ENCODE results near the gene CCDC137.
A peak's percentile ranks its signal among the peaks of the same experiment; 100 is the strongest.

The CCDC137 gene

DNA sequence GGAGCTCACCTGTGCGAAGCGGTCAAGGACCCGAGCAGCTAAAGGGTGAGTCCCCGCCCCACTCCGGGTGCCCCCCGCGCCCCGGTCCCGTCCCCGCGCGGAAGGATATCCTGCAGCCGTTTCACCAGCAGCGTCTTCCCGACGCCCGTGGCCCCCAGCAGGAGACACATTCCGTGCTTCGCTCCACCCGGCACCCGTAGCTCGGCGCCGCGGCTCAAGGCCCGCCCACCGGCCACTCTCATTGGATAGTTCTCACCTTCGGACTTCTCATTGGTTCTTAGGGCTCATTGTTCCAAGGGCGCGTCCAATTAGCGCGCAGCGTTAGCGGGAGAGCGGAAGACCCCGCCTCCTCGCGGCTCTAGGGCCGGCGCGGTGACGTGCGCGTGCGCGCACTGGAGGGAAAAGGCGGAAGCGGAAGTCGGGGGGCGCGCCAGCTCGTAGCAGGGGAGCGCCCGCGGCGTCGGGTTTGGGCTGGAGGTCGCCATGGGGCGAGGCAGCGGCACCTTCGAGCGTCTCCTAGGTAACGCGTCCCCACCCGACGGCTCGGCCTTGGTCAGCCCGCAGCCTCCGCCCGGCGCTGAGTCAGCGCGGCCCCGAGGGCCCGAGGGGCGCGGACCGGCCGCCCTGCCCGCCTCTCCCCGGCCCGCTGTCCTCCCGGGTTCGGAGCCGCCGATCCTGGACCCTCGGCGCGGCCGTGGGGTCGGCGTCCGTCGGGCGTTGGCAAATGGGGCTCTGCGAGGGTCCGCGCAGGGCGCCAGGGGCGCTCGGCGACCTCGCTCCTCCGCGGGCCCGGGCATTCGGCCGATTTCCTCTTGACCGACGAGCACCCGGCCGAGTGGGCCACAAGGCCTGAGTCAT lies 17.3 kb downstream of the CCDC137 start, which contains the start of the genes ARL16 and HGS:
ARL16 (minus strand) TSS at position 214 of the 858 bp plus-strand sequence; CDS start at position 170, 44 bp downstream.
HGS (plus strand) TSS at position 428 of the 858 bp plus-strand sequence; CDS start at position 484, 56 bp downstream.
- no peaks in the 10 kb centered on the region for H3K27me3 ChIP-seq
- H3K4me1 ChIP-seq (ENCODE audit: control insufficient read depth in 1 of 2, insufficient read depth in 1 of 2, low read depth in 1 of 2, low read length in 1 of 2): peaks cover 23 to 25% of the 10 kb centered on the region in 2 experiments
- peak within 1 kb of the TSS; percentile 82 for H3K27ac ChIP-seq
- TF ChIP-seq, protein P1, sequence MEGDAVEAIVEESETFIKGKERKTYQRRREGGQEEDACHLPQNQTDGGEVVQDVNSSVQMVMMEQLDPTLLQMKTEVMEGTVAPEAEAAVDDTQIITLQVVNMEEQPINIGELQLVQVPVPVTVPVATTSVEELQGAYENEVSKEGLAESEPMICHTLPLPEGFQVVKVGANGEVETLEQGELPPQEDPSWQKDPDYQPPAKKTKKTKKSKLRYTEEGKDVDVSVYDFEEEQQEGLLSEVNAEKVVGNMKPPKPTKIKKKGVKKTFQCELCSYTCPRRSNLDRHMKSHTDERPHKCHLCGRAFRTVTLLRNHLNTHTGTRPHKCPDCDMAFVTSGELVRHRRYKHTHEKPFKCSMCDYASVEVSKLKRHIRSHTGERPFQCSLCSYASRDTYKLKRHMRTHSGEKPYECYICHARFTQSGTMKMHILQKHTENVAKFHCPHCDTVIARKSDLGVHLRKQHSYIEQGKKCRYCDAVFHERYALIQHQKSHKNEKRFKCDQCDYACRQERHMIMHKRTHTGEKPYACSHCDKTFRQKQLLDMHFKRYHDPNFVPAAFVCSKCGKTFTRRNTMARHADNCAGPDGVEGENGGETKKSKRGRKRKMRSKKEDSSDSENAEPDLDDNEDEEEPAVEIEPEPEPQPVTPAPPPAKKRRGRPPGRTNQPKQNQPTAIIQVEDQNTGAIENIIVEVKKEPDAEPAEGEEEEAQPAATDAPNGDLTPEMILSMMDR (IDR thresholded peaks at IDR 0.05): peak; percentile 36
- no peaks in the 10 kb centered on the region for H3K9me3 ChIP-seq
- H3K4me3 ChIP-seq (ENCODE audit: low read depth in 1 of 2, low read length in 1 of 2): peak within 1 kb of the TSS; percentile 84 to 96
- H3K36me3 ChIP-seq: peaks cover 38% of the 10 kb centered on the region

DNA sequence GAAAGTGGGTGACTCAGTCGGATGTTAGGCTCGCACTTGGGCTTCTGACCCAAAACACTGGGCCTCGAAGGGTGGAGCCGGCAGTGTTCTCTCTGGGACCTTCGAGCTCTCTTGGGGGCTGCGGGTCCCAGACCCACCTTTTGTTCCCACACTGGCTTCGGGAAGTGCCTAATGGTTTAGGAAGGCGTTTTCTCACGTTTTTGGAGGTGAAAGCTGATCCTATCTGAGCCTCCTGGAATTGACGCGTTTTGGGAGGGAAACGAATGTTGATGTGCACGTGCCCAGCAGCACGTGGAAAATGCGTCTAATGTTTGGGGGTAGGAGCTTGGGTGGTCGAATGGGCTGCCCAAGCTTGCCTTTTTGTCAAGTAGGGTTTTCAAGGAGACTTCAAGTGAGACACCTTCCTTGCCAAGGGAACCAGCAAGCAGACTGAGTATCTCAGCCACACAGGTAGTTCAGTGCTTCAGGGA lies 17.9 kb downstream of the CCDC137 start:
- Histone ChIP-seq H3K27ac (peak overlapping the region; percentile 82), H3K4me3 (ENCODE audit: low read depth in 1 of 2, low read length in 1 of 2) (peak overlapping the region; percentile 84 to 96), H3K4me1 (ENCODE audit: control insufficient read depth in 1 of 2, insufficient read depth in 1 of 2, low read depth in 1 of 2, low read length in 1 of 2) (peaks cover 23 to 25% of the 10 kb centered on the region in 2 experiments), H3K9me3 (no peaks in the 10 kb centered on the region), H3K36me3 (peaks cover 44% of the 10 kb centered on the region), H3K27me3 (no peaks in the 10 kb centered on the region)
- TF ChIP-seq, protein P1 (IDR thresholded peaks at IDR 0.05): no peak

DNA sequence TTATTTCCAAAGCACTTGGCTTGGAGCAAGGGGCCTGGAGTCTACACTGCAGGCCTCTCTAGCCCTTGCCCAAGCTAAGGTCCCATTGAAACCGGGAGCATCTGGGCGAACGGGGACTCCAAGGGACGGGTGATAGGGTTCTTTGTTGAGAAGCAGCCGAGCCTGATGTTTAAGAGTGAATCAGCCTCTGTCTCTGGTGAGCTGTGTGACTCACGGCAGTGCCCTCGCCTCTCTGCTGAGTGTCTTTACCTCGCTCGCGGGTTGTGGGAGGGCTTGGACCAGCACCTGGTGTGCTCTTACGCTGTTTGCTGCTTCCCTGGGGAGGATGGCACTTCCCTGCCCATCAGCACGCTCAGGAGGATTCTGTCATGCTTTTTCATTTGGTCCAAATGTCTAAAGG lies 18.6 kb downstream of the CCDC137 start:
- TF ChIP-seq, protein P1 (IDR thresholded peaks at IDR 0.05): no peak
- H3K36me3 ChIP-seq: peaks cover 51% of the 10 kb centered on the region
- H3K27ac ChIP-seq: no peak overlapping the region
- H3K9me3 ChIP-seq: no peaks in the 10 kb centered on the region
- no peaks in the 10 kb centered on the region for H3K27me3 ChIP-seq
- peak overlapping the region; percentile 84 to 96 for H3K4me3 ChIP-seq (ENCODE audit: low read depth in 1 of 2, low read length in 1 of 2)
- peaks cover 23 to 25% of the 10 kb centered on the region in 2 experiments for H3K4me1 ChIP-seq (ENCODE audit: control insufficient read depth in 1 of 2, insufficient read depth in 1 of 2, low read depth in 1 of 2, low read length in 1 of 2)

DNA sequence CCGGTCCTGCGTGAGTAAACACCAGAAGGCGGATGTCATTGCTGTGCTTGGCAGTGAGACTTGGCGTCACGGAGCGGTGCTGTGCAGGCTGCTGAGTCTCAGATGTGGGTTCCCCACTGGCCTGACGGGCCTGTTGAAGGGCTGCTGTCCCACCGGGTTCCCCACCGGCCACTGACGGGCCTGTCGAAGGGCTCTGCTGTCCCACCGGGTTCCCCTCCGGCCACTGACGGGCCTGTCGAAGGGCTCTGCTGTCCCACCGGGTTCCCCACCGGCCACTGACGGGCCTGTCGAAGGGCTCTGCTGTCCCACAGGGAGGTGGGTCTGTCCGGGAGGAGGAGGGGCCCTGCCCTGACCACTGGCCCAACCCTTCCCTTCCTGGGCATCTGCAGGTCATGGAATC lies 20.1 kb downstream of the CCDC137 start:
- Histone ChIP-seq H3K27ac (no peak overlapping the region), H3K36me3 (peaks cover 66% of the 10 kb centered on the region), H3K27me3 (no peaks in the 10 kb centered on the region), H3K4me3 (ENCODE audit: low read depth in 1 of 2, low read length in 1 of 2) (no peak overlapping the region), H3K9me3 (no peaks in the 10 kb centered on the region), H3K4me1 (ENCODE audit: control insufficient read depth in 1 of 2, insufficient read depth in 1 of 2, low read depth in 1 of 2, low read length in 1 of 2) (peaks cover 23 to 25% of the 10 kb centered on the region in 2 experiments)
- TF ChIP-seq, protein P1 (IDR thresholded peaks at IDR 0.05): no peak

DNA sequence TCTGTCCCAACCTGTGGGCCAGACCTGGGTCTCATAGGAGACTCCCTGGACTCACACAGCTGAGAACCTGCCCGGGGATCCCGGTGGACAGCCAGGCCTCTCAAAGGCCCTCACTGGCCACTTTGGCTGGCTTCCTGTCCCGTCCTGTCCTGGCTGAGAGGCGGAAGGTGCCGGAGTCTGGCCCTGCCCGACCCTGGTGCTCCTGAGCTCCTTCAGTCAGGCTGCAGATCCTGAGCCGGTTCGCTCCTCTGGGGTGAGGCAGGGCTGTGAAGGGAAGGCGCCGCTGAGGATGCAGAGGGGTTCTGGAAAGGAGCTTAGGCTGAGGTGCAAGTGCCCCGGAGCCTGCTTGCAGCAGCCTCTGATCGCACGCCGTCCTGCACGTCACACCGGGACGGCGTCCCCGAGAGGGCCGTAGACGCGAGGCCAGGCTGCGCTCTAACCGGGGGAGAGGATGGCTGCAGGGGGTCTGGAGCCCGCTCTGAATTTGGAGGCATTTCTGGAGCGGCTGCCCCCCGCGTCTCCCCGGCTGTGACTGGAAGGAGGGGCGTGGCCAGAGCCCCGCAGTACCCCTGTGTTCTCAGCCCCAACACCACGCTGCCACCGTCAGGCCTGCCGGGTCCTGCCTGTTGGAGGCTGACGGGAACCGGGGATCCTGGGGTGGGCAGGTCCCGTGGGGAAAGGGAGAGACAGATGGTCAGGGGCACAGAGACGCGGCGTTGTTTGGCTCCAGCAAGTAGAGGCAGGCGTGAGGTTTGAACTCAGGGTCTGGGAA lies 21.4 kb downstream of the CCDC137 start:
- no peak overlapping the region for H3K4me3 ChIP-seq (ENCODE audit: low read depth in 1 of 2, low read length in 1 of 2)
- no peaks in the 10 kb centered on the region for H3K27me3 ChIP-seq
- peaks cover 79% of the 10 kb centered on the region for H3K36me3 ChIP-seq
- no peak overlapping the region for H3K27ac ChIP-seq
- H3K9me3 ChIP-seq: no peaks in the 10 kb centered on the region
- TF ChIP-seq, protein P1 (IDR thresholded peaks at IDR 0.05): no peak
- H3K4me1 ChIP-seq (ENCODE audit: control insufficient read depth in 1 of 2, insufficient read depth in 1 of 2, low read depth in 1 of 2, low read length in 1 of 2): peaks cover 16 to 18% of the 10 kb centered on the region in 2 experiments
